NCI-H1105 (cell line): ENCODE measurements around the gene GNB5.
A peak's percentile ranks its signal among the peaks of the same experiment; 100 is the strongest.
"Not testable (repeated sequence)": the region's sequence is repeated elsewhere in the genome, so short reads cannot be mapped to it uniquely, and the experiment has no call there.

Source experiments
- DNase-seq: peaks from one replicate; lab custom pipeline; 2025; lab: John Stamatoyannopoulos, UW

The GNB5 gene

DNA sequence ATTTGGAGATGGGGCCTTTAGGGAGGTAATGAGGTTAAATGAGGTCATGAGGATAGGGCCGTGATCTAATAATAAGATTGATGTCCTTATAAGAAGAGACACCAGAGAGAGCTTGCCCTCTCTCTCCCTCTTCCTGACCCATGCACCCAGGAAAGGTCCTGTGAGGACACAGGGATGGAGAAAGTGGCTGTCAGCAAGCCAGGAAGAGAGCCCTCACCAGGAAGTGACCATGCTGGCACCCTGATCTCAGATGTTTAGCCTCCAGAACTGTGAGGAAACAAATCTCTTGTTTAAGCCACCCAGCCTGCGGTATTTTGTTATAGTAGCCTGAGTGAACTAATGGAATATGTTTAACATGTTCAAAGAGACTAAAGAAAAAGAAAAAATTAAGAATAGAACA lies 15.3 kb upstream of the GNB5 start:
- no peak for DNase-seq

DNA sequence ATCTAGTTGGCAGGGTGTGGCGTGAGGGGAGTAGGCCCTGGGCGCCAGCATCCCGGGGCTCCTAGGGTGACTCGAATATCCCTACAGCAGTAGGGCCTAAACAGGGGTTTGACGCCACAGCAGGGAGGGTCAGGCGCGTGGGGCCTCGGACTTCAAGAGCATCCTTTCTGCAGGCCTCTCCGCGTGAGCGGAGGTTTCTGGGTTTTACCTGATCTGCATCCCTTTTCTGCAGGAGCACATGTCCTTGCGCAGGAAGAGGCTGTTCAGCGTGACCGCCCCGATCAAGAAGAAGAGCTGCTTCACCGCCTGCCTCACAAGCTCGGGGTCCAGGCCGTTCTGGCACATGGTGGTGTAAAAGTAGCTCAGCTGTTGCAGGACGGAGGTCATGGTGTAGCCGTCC lies 13.5 kb upstream of the GNB5 start:
- no peak for DNase-seq

DNA sequence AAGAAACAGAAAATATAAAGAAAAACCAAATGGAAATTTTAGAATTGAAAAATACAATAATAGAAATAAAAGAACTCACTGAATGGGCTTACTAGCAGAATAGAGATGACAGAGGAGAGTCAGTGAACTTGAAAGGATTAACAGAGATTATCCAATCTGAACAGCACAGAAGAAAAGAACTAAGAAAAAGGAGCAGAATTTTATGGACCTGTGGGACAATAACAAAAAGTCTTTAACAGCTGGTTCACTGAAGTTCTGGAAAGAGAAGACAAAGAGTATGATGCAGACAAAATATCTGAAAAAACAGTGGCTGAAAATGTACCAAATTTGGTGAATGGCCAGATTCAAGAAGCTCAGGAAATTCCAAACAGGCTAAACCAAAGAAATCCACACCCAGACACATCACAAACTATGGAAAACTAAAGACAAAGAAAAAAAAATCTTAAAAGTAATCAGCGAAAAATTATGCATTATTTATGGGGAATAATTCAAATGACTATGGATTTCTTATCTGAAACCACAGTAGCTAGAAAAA lies 9.7 kb upstream of the GNB5 start:
- no peak for DNase-seq

DNA sequence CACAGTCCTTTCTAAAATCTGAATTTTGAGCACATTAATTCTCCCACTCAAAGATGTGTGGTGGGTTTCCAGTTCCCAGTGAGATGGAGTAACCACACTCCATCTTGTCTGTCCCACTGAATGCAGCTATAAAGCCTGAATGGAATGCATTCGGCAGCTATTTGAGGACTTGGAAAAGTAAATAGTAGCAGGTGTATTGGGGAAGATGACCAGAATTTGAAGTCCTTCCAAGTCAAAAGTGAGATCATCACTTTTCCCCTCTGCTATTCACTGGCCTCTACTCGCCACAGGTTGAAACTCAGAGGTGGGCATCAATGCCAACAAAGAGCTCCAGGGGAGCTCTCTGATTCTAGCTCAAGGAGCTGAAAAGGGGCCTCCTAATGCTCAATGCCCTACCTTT lies 8.1 kb upstream of the GNB5 start:
- DNase-seq = no peak

DNA sequence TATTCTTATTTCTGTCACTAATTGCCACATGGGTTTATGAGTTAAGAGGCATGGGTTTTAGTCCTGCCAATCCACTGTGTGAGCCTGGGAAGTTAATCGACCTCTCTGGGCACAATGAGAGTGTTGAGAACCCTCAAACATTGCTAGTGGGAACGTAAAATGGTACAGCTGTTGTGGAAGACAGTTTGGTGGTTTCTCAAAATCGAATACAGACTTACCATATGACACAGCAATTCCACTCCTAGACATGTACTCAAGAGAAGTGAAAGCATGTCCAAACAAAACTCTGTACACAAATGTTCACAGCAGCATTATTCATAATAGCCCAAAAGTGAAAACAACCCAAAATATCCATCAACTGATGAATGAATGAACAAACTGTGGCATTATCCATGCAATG lies 5.7 kb upstream of the GNB5 start:
- no peak for DNase-seq

DNA sequence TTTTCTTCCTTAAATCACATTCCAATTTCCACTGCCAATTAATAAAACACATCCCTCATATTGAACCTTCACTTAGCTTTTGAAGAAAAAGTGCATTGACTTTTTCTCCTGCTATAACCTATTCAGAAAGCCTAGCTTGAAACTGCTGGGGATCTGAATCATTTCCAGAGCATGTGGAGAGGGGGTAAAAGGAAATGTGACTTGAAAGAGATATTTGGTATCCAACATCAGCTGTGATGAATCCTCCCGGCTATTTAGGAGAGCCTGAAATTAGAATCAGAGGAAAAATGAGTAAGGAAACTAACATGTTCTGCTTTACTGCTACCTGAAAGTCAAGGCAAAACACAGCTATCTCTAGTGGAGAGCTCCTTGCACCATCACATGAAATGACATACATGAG lies 2.6 kb upstream of the GNB5 start:
- no peak for DNase-seq

DNA sequence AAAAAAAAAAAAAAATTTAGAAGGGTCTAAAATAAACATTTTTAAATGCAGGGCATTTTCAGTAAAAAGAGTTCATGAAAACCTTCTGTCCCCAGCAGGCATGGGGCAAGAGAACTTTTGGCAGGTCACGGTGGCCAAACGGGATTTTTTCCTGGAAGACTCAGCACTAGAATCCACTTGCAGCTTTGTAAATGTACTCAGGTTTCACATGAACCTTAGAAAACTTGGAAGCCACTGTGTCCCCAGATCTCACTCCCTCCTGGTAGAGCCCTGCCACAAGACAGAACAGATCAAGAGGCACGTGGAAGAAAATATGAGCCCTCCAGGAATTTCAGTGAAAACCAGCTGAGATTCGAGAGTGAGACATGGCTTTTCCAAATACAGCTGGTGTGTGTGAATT lies 2.1 kb upstream of the GNB5 start:
- DNase-seq = no peak

DNA sequence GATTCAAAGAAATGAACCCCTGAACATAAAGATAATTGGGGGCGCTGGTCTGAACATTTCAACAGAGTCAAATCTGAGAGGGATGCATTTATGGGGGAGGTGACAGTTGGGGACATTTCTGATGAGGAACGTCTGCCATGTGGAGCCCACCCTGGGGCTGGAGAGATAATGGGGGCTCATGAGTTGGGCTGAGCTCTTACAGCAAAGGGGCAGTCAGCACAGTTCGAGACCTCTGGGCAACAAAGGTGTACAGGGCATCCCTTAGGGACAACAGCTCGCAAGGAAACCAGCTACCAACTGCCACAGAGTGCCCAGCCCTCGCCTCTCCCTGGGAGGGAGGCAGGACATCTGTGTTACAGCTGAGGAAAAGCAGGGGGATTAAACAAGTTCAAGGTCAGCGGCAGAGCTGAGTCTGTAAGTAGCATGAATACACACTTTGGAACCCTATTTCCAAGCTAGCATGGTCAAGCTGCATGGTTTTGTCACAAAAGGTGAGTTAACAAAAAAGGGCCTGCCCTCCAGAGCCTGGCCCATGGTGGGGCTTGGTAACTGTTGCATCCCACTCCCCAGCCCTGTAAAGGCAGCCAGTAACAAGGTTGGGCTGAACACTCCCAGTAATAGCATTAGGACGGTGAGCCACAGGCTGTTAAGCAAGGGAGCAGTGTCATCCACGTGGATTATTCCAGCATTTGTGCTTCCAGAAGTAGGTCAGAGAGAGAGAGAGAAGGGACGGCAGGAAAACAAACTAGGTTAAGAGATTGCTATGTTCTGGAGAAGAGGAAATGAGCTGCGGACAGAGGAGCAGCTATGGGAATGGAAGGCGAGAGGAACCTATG lies 4.3 kb downstream of the GNB5 start:
- no peak for DNase-seq

DNA sequence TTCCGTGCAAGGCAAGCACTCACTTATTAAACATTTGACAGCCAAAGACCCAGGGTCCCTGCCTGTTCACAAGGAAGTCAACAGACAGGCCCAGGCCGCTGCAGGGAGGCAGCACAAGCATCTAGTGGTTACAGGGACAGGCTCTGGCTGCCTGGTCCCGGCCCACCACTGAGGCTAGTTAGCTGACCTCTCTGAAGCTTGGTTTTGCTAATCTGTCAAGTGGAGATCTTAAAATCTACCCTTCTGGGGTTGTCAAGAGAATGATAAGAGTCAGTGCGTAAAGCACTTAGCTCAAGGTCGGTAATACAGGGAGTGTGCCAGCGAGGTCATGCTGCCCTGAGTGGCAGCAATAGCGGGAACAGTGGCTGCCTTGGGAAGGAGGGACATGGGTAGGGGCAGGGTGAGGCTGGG lies 6.0 kb downstream of the GNB5 start:
- DNase-seq = no peak

DNA sequence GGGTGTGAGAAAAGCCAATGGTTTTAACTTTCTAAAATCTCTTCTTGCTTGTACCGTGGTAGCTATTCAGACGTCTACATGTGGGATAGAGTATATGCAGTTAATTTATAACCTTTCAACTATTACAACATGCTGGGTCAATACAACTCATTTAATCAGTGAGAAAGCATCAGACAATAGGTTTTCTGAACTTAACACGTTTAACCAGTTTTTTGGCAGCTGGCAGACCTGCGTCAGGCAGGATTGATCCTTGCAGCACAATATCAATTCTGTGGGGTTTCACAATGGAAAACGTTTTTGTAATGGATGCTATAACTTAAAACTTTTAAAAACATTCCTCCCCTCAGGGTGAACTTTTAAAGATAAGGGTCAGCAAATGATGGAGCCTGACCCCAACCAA lies 6.5 kb downstream of the GNB5 start:
- DNase-seq = no peak

DNA sequence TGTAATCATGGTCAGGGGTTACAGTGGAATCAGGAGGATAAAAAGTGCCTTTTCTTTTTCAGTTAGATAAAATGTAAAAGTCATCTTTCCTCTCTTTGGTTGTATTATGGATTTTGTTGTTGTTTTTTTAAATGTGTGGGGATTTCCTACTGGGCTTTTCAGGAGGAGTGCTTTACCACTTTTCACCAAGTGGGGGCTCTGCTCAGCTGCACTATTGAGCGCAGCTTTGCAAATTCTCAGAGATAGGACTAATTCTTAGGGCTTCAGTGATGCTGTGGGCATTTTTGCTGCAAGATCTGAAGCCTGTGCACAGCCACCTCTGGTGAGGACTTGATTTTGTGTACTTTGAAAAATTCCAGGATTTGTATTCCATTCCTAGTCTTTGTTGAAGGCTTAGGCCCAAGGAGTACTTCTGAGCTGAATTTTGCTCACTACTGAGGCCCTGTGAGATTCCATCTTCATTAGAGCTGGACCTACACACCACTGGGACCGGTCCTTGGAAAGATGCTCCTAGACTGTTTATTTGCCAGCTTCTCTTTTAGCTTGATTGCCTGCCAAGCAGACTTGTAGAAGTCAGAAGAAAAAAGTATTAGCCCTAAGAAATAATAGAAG lies 7.5 kb downstream of the GNB5 start:
- no peak for DNase-seq

DNA sequence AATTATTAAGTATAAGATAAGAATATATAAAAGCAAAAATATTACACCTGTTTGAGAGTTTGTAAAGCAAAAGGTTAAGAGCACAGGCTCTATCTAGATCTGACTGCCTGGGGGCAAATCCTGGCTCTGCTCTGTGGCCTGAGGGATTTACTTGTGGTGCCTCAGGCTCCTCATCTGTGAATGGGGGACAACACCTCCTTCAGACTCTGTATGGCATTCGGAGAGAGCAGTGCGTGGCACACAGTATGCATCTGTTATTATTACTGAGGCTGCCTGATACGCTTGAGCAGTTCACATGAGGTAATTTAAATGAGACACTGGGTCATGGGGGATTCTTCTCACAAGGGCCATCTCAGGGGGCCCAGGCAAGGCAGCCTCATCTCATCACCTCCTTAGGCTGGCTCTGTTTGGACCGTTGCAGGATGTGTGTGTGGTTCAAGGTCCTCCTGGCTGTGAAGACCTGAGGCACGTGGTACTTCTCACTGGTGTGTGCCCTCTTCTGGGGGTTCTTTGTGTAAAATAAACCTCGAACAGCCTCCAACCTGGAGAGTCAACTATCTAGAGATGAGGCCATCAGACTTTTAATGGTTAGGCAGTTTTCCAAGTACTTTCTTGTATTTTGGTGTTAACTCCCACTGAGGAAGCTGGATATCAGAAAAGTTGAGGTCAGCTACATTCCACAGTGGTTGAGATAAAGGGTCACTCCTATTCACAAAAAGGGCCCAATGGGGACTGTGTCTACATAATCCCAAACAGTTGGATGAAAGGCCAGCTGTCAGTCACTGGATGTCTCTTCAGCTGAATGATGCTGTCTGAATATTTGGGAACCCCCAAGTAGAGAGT lies 9.0 kb downstream of the GNB5 start:
- DNase-seq = no peak

DNA sequence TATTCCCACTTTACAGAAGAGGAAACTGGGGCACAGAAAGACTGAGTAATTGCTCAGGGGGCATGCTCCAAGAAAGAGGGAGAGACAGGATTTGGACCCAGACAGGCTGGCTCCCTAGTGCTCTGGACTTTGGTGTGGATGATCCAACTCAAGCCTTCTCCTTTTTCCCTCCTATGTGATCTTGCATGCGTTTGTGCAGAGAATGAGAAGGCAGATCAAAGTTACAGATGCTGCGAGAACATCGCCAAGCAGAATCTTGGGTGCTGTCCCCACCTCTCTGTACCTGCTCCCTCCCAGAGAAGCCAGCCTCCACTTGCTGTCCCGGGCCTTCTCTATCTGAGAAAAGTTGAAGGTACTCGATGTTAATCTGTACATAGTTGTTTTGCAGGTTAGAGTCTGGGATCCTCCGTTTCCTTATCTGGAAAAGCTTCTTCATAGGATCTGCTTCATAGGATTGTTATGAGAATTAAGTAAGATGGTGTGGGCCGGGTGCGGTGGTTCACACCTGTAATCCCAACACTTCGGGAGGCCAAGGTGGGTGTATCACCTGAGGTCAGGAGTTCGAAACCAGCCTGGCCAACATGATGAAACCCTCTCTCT lies 10.2 kb downstream of the GNB5 start:
- no peak for DNase-seq

DNA sequence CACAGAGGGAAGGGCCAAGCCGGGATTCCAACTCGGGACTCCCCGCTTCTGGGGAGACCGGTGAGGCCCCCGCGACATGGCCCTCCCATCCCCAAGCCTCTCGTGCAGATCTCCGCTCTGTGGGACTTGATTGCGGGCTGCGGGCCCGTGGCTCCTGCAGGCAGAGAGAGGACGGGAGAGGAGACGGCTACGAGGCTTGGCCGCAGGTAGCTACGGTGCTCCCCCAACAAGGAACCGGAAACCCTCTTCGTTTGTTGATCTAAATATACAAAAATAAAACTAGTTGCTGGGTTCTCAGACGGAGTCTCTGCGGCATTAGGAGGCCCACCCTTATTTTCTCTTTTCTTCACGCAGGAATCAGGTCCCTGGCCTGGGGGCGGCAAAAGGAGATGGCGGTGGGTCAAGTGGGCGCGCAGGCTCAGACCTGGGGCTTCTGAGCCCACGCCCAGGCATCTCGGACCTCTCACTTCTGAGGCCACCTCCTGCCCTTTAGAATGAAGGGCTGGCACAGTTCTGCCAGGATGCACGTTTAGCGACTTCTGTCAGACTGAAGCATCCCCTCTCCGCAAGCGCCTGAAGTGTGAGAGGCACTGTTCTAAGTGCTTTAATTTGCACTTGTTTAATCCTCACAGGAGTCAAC lies 10.9 kb downstream of the GNB5 start:
- no peak for DNase-seq

DNA sequence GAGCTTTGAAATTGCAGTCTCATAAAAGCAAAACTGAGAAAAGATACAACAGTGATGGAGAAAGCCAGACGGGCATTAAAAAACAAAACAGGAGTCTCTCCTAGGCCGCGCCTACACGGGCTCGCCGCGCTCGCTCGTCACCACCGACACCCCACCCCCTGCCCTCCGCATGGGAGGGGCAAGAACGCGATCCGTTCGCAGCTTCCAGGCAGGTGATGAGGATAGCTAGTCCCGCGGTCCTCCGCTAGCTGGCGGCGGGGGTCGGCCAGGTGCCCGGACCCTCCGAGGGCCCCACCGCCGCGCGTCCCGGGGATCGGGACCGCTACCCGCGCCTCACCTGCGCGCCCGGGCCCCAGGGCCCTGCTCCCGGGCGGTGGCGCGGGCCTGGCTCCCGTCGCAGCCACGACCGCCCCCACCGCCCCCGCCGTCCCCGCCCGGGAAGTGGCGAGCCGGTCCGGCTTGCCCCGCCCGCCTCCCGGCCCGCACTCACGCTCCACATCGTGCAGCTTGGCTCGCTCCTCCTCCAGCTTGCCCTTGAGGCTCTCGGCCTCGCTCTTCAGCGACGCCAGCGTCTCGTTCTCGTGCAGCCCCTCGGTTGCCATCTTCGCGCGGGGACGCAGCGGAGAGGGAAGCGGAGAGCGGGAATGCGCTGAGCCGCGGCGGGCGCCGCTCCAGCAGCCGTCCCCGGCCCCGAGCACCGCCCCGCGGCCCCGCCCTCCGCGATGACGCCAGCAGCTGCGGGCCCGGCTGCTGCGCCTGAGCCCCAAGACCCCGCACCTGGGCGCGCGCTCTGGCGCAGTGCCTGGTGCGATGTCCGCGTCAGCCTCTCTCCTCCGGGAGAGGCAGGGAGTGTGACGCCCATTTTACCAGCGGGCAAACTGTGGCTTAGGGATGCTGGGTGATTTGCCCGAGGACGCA lies 11.7 kb downstream of the GNB5 start:
- peak; percentile 47 for DNase-seq

DNA sequence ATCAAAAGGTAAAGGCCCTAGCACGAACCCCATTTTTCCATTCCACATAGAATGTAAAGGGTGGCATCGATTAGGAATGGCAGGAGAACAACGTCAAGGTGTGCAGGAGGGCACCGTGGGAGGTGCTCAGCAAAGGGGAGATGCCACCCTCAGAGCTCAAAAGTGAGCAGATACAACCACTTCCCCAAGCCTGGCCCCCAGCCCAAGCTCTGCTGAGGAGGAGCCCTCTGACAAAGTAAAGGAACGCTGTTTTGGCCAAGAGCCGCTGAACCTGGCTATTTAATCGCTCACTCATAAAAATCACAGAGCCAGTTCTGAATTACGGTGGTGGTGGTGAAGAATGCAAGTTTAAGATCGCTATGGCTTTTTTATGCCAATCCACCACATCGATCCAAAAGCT lies 12.4 kb downstream of the GNB5 start:
- no peak for DNase-seq

DNA sequence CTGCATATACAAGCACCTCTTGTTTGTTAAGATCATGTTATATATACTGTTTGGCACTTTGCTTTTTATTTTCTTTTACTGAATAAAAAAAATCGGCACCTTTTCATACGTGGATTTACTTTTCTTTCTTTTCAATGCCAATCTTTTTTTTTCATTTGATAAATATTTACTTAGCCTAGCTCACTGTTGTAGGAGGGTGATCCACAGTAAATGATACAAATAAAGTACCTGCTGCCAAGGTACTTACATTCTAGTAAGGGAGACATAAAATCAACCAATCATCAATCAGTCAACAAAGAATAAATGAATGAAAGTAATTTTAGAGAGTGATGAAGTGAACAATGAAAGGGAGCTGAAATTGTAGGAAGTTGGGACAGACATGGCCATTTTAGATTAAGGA lies 18.3 kb downstream of the GNB5 start:
- no peak for DNase-seq

DNA sequence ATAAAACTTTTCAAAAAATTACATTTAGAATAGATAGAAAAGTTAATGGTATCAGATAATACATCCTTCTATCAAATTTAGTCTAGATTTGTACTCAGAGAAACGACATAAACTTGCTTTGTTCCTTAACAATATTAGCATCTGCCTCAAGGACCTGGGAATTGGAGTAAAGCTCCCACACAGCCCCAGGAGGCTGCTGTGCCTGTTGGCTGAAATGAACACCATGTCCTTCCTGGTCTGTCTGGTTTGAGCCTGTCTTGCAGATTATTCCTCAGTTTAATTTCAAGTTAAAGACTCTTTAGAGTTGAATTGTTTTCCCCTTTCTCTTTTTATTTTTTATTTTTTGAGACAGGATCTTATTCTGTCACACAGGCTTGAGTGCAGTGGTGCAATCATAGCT lies 19.4 kb downstream of the GNB5 start:
- no peak for DNase-seq

DNA sequence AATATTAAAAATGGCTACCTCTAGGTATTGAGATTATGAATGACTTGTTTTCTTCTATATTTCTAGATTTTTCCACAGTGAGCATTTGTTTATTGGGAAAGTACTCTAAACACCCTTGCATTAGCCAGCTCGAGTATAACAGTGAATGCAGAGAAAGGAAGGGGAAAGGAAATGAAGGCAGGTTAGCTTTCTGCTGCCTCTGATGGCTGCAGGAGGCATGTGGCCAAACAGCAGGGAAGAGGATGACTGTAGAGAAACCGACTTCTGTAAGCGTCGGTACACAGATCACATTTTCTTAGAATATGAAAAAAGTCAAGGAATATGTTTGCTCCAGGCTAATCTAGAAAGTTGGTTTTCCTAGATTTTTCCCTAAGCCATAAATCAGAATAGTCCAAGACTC lies 19.8 kb downstream of the GNB5 start:
- no peak for DNase-seq

DNA sequence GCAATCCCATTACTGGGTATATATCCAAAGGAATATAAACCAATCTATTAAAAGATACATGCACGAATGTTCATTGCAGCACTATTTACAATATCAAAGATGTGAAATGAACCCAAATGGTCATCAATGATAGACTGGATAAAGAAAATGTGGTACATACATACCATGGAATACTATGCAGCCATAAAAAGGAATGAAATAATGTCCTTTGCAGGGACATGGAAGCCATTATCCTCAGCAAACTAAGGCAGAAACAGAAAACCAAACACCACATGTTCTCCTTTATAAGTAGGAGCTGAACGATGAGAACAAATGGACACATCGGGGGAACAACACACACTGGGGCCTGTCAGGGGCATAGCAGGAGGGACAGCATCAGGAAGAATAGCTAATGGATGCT lies 21.0 kb downstream of the GNB5 start:
- DNase-seq = not testable (repeated sequence)
